Gastroesophageal sphincter (tissue), 4 donors: ENCODE data around the gene KIFC1. TPM values are rescaled to one million over a fixed set of nuclear protein-coding genes. Genes with fewer than 3 reads are reported as not detected.

Experiments used
- ATAC-seq: fragments of 150-250 bp; one replicate; pipeline ENCODE4 v1.9.1; 2016; ENCODE audit warnings: mild to moderate bottlenecking, moderate library complexity
- H3K27ac ChIP-seq, 4 donors: fragments of 200-600 bp; sonication (generic) in 3 of 4; 1 replicate in 3 of 4; 2 replicates in 1 of 4; pipeline ENCODE4 v1.5.1; 2016 to 2019
- H3K27me3 ChIP-seq: fragments of 200-600 bp; sonication (generic); one replicate; pipeline ENCODE4 v1.5.1; 2019
- H3K36me3 ChIP-seq, 2 donors: fragments of 200-600 bp; sonication (generic); one replicate each; pipeline ENCODE4 v1.5.1; 2019; ENCODE audit warnings: control low read depth in 1 of 2
- H3K4me1 ChIP-seq, 3 donors: fragments of 200-600 bp; sonication (generic); 1 replicate in 2 of 3; 2 replicates in 1 of 3; pipeline ENCODE4 v1.5.1; 2016 to 2019; ENCODE audit warnings: control low read depth in 2 of 3
- H3K4me3 ChIP-seq, 2 donors: fragments of 200-600 bp; sonication (generic); one replicate each; pipeline ENCODE4 v1.5.1; 2019; ENCODE audit warnings: mild to moderate bottlenecking in 1 of 2, moderate library complexity in 1 of 2
- H3K9me3 ChIP-seq, 3 donors: fragments of 200-600 bp; sonication (generic); one replicate each; pipeline ENCODE4 v1.5.1; 2017 to 2019; ENCODE audit warnings: control low read depth in 2 of 3
- CTCF ChIP-seq, 4 experiments: fragments of 200-600 bp in 2 of 4; fragments of 450-650 bp in 2 of 4; sonication (generic) in 1 of 4; IDR thresholded peaks; one replicate each; pipeline ENCODE4 v1.5.1; 2017 to 2019; ENCODE audit warnings: antibody characterized with exemption in 4 of 4, mild to moderate bottlenecking in 2 of 4, moderate library complexity in 2 of 4
- EP300 ChIP-seq: sonication (generic); formaldehyde crosslinking; IDR thresholded peaks from one replicate; pipeline ENCODE4 v1.6.1; 2017; ENCODE audit warnings: antibody characterized with exemption, mild to moderate bottlenecking
- POLR2A ChIP-seq, 2 donors: fragments of 450-650 bp; IDR thresholded peaks; one replicate each; pipeline ENCODE4 v1.6.1; 2017; ENCODE audit warnings: antibody characterized with exemption in 2 of 2, mild to moderate bottlenecking in 2 of 2, moderate library complexity in 1 of 2
- POLR2AphosphoS5 ChIP-seq: sonication (generic); formaldehyde crosslinking; IDR thresholded peaks from one replicate; pipeline ENCODE4 v1.6.1; 2017; ENCODE audit warnings: antibody characterized with exemption
- WGBS, 2 donors: methylation state at CpG; one replicate each; pipeline ENCODE4 v1.1.5; 2018; ENCODE audit warnings: low coverage in 1 of 2; 5-methylcytosine and 5-hydroxymethylcytosine counted together
- total RNA-seq, 4 donors: library from RNA; depleted of rRNA; stranded (reverse); fragments of >200 nt; gene quantifications; one replicate each; pipeline ENCODE4 v1.1.0, GENCODE V29; 2016

KIFC1 gene
- total RNA-seq, 4 donors from 2014 or later, result 0.67 to 0.79 TPM; not detected in 2

- ATAC-seq, result no peak
- no peak for TF ChIP-seq CTCF (IDR thresholded peaks at IDR 0.05)
- no peak for TF ChIP-seq POLR2A (IDR thresholded peaks at IDR 0.05)
- no peak for TF ChIP-seq POLR2AphosphoS5
- TF ChIP-seq EP300, result no peak
- peak overlapping the region in 3 of 4 donors; percentile 58 to 97 (median 92) for H3K27ac ChIP-seq
- no peak overlapping the region for H3K4me3 ChIP-seq
- peaks cover 0 to 71% (median 39%) of the 10 kb centered on the region in 3 donors for H3K4me1 ChIP-seq
- H3K27me3 ChIP-seq, result no peaks in the 10 kb centered on the region
- H3K9me3 ChIP-seq, result no peaks in the 10 kb centered on the region
- peaks cover 0 to 21% of the 10 kb centered on the region in 2 donors for H3K36me3 ChIP-seq
- WGBS, 2 donors, result 4% methylated on average over 3 of the region's 12 CpGs; no CpG with 5 or more reads in 1 of the 2 donors
Observed at GRCh38 chr6:33431880-33432541, 40.4 kb downstream of the KIFC1 start.

GRCh38 chr6:33432546-33432945 is 40.9 kb downstream of the KIFC1 start:
- WGBS, 2 donors, result 76% methylated on average over 2 of the region's 10 CpGs; no CpG with 5 or more reads in 1 of the 2 donors
- H3K36me3 ChIP-seq, result peaks cover 0 to 26% of the 10 kb centered on the region in 2 donors
- H3K27me3 ChIP-seq, result no peaks in the 10 kb centered on the region
- no peak overlapping the region for H3K4me3 ChIP-seq
- H3K27ac ChIP-seq, result peak overlapping the region in 3 of 4 donors; percentile 58 to 97 (median 92)
- TF ChIP-seq POLR2AphosphoS5 (no peak), CTCF (IDR thresholded peaks at IDR 0.05) (no peak), EP300 (no peak), POLR2A (IDR thresholded peaks at IDR 0.05) (no peak)
- peaks cover 0 to 66% (median 36%) of the 10 kb centered on the region in 3 donors for H3K4me1 ChIP-seq
- H3K9me3 ChIP-seq, result no peaks in the 10 kb centered on the region
- ATAC-seq, result no peak

- 100% methylated on average over 1 of the region's 1 CpG; no CpG with 5 or more reads in 1 of the 2 donors for WGBS, 2 donors
- no peaks in the 10 kb centered on the region for H3K9me3 ChIP-seq
- H3K36me3 ChIP-seq, result peaks cover 0 to 32% of the 10 kb centered on the region in 2 donors
- no peaks in the 10 kb centered on the region for H3K27me3 ChIP-seq
- peak overlapping the region in 3 of 4 donors; percentile 51 to 97 (median 92) for H3K27ac ChIP-seq
- ATAC-seq, result no peak
- H3K4me3 ChIP-seq, result no peak overlapping the region
- peaks cover 0 to 65% (median 36%) of the 10 kb centered on the region in 3 donors for H3K4me1 ChIP-seq
- TF ChIP-seq POLR2A (IDR thresholded peaks at IDR 0.05) (no peak), EP300 (no peak), CTCF (IDR thresholded peaks at IDR 0.05) (no peak), POLR2AphosphoS5 (no peak)
Observed at GRCh38 chr6:33433001-33433543, 41.4 kb downstream of the KIFC1 start.

- Histone ChIP-seq H3K4me1 (peaks cover 0 to 59% (median 30%) of the 10 kb centered on the region in 3 donors), H3K27me3 (no peaks in the 10 kb centered on the region), H3K27ac (peak overlapping the region in 3 of 4 donors; percentile 51 to 97 (median 92)), H3K36me3 (peaks cover 0 to 38% of the 10 kb centered on the region in 2 donors), H3K4me3 (no peak overlapping the region), H3K9me3 (no peaks in the 10 kb centered on the region)
- no peak for TF ChIP-seq POLR2A (IDR thresholded peaks at IDR 0.05)
- no peak for TF ChIP-seq EP300
- TF ChIP-seq CTCF (IDR thresholded peaks at IDR 0.05), result no peak
- no peak for TF ChIP-seq POLR2AphosphoS5
- ATAC-seq, result peak; percentile 42
- 25 to 31% methylated on average over 5 to 6 of the region's 17 CpGs for WGBS, 2 donors
Observed at GRCh38 chr6:33433544-33434191, 42.0 kb downstream of the KIFC1 start.
